22Rv1 (cell line): ENCODE measurements around the gene ABHD14A.

Source experiments
- H3K27ac ChIP-seq: fragments of 450-650 bp; 2 replicates; pipeline ENCODE4 v1.5.1; 2017
- CTCF ChIP-seq: fragments of 450-650 bp; IDR thresholded peaks from 2 replicates; pipeline ENCODE4 v1.5.1; 2017; ENCODE audit warnings: mild to moderate bottlenecking
- ZFX ChIP-seq: fragments of 450-650 bp; IDR thresholded peaks from 2 replicates; pipeline ENCODE4 v1.6.1; 2017; ENCODE audit warnings: antibody characterized with exemption, borderline replicate concordance

ABHD14A gene

DNA sequence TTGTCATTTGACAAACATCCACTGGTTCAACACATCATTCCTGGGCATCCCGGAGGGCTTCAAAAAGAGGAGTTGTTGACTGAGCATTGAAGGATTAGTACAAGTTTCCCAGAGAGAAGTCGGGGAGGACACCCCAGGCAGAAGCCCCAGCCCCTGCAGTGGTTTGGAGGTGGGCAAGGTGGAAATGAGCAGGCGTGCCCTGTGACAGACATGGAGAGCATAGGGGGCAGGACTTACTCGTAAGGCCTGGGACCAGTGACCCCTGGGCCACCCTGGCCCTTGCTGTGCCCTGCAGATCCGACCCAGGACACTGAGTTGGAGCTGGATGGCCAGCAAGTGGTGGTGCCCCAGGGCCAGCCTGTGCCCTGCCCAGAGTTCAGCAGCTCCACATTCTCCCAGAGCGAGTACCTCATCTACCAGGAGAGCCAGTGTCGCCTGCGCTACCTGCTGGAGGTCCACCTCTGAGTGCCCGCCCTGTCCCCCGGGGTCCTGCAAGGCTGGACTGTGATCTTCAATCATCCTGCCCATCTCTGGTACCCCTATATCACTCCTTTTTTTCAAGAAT lies 26.8 kb upstream of the ABHD14A start:
- no peak overlapping the region for H3K27ac ChIP-seq
- no peak for TF ChIP-seq CTCF
- no peak for TF ChIP-seq ZFX

- TF ChIP-seq ZFX (no peak), CTCF (no peak)
- no peak overlapping the region for H3K27ac ChIP-seq
These were observed 25.7 kb upstream of the ABHD14A start for GRCh38 chr3:51949121-51949520.

- TF ChIP-seq CTCF = no peak
- no peak for TF ChIP-seq ZFX
- no peak overlapping the region for H3K27ac ChIP-seq
These were observed 24.0 kb upstream of the ABHD14A start for GRCh38 chr3:51950899-51951298.

- TF ChIP-seq ZFX (no peak), CTCF (no peak)
- no peak overlapping the region for H3K27ac ChIP-seq
These were observed 21.4 kb upstream of the ABHD14A start for GRCh38 chr3:51953445-51953844.

GRCh38 chr3:51954105-51954504 lies 20.8 kb upstream of the ABHD14A start:
- no peak for TF ChIP-seq ZFX
- no peak for TF ChIP-seq CTCF
- H3K27ac ChIP-seq = no peak overlapping the region

DNA sequence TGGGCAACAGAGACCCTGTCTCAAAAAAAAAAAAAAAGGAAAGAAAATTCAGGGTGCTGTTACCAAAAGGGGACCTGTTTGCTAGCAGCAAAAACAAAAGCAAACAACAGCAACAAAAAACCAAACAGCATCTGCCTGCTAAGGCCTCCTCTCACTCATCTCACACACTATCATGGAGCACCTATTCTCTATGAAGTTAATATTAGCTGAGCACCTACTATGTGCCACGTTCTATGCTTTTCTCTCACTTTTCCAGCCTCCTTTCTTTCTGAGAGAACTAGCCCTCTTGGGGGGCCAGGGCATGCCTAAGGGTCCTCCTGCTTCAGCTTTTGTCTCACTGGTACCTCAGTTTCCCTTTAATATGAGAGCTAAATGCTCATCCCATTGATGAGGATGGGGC lies 20.2 kb upstream of the ABHD14A start:
- no peak overlapping the region for H3K27ac ChIP-seq
- TF ChIP-seq CTCF = no peak
- TF ChIP-seq ZFX = no peak

GRCh38 chr3:51955175-51955892 lies 19.5 kb upstream of the ABHD14A start, which contains the start of gene GPR62:
TSS of gene GPR62 (plus strand) at chr3:51955381. CDS start at chr3:51955653, 272 bp downstream.
- TF ChIP-seq CTCF = no peak
- no peak for TF ChIP-seq ZFX
- H3K27ac ChIP-seq = no peak within 1 kb of the TSS
